Measurements from ENCODE around the gene STPG2.

The STPG2 gene

DNA sequence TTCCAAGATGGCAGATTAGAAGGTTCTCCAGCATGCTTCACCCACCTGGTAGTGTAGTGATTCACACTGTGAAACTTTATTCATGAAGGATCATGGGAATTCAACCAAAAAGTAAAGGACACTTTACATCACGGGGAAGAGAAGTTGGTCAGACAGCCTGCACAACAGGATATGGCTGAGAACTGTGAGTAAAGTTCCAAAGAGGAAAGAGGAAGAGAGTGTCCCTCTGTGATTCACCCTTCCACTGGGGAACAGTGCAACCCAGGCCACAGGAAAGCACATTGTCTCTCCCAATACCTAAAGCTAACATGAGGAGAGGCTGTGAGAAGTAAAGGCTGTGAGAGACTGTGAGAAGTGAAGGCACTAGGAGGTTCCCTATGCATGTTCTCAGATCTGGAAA, 137.2 kb downstream of the STPG2 start:
- no peaks in the 10 kb centered on the region for H3K36me3 ChIP-seq (ENCODE audit: insufficient read depth, low read length)
- no peaks in the 10 kb centered on the region for H3K4me1 ChIP-seq (ENCODE audit: control insufficient read depth, insufficient read depth, low read length, unreplicated experiment)
- H3K27ac ChIP-seq (ENCODE audit: low read depth, low read length), result no peak overlapping the region
- no peak overlapping the region for H2AFZ ChIP-seq (ENCODE audit: low read length, unreplicated experiment)
- no peaks in the 10 kb centered on the region for H3K79me2 ChIP-seq (ENCODE audit: control insufficient read depth, insufficient read depth, low read length, unreplicated experiment)
- no peak overlapping the region for H3K4me3 ChIP-seq (ENCODE audit: low read depth, low read length)
- H3K27me3 ChIP-seq (ENCODE audit: insufficient read depth, low read length), result no peaks in the 10 kb centered on the region

DNA sequence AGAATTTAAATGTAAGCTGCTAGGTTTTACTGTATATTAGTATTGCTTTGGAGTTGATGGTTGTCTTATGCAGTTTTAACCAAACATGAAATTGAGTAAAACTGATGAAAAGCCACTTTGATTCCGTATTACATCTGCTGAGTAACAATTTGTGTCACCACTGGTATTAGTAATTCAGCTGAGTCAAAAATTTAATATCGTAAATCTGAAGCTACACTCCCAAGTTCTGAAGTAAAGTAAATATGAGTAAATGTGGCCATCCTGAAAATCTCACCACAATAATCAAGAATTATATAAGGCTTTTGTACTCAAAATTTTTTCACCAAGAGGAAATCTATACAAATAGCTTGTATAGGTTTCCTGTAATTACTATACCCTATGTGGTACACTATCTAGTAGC, 142.3 kb downstream of the STPG2 start:
- Histone ChIP-seq H2AFZ (ENCODE audit: low read length, unreplicated experiment) (no peak overlapping the region), H3K4me1 (ENCODE audit: control insufficient read depth, insufficient read depth, low read length, unreplicated experiment) (no peaks in the 10 kb centered on the region), H3K36me3 (ENCODE audit: insufficient read depth, low read length) (no peaks in the 10 kb centered on the region), H3K79me2 (ENCODE audit: control insufficient read depth, insufficient read depth, low read length, unreplicated experiment) (no peaks in the 10 kb centered on the region), H3K27ac (ENCODE audit: low read depth, low read length) (no peak overlapping the region), H3K4me3 (ENCODE audit: low read depth, low read length) (no peak overlapping the region), H3K27me3 (ENCODE audit: insufficient read depth, low read length) (no peaks in the 10 kb centered on the region)

DNA sequence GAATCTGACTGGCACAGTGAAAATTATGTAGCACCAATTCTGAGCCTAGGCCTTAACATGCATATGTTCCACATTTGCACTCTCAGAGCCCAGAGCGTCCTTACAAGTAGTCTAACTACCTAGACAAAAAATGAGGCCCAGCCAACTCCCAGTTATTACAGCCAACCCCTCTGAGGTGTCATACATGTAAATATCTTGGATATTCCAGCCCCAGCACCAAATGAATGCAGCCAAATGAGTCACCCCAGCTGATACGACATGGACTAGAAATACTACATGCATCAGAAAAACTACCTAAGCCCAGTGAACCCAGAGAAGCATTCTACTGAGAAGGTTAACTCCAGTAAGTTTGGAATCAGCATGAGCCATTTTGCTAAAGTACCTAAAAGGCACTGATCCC, 145.1 kb downstream of the STPG2 start:
- Histone ChIP-seq H3K79me2 (ENCODE audit: control insufficient read depth, insufficient read depth, low read length, unreplicated experiment) (no peaks in the 10 kb centered on the region), H2AFZ (ENCODE audit: low read length, unreplicated experiment) (no peak overlapping the region), H3K27ac (ENCODE audit: low read depth, low read length) (no peak overlapping the region), H3K4me3 (ENCODE audit: low read depth, low read length) (no peak overlapping the region), H3K4me1 (ENCODE audit: control insufficient read depth, insufficient read depth, low read length, unreplicated experiment) (no peaks in the 10 kb centered on the region), H3K36me3 (ENCODE audit: insufficient read depth, low read length) (no peaks in the 10 kb centered on the region), H3K27me3 (ENCODE audit: insufficient read depth, low read length) (no peaks in the 10 kb centered on the region)

DNA sequence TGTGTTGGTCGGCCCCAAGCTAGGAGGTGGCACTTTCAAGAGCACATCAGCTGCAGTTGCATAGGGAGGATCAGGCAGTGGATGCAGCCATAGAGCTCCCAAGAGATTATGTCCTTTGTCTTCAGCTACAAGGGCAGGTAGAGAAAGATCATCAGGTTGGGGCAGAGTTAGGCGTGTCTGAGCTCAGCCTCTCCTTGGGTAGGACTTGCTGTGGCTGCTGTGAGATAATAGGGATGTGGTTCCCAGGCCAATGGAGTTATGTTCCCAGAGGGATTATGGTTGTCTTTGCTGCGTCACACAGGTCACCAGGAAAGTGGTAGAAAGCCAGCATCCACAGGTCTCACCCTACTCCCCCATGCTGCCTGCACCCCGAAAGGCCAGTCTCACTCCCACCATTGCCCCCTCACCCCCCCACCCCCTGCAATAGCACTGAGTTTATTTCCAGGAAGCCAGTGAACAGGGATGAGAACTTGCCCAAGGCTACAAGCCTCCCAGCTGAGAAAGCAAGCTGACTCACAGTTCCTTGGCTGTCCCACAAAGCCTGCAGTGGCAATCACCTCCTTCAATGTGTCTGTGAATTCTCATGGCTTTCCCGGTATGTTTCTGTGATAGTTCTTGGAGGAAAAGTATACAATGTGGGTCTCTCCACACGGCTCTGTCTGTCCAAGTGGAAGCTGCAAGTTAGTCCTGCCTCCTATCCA, 148.4 kb downstream of the STPG2 start:
- H3K27ac ChIP-seq (ENCODE audit: low read depth, low read length), result no peak overlapping the region
- no peaks in the 10 kb centered on the region for H3K79me2 ChIP-seq (ENCODE audit: control insufficient read depth, insufficient read depth, low read length, unreplicated experiment)
- no peaks in the 10 kb centered on the region for H3K36me3 ChIP-seq (ENCODE audit: insufficient read depth, low read length)
- H3K4me3 ChIP-seq (ENCODE audit: low read depth, low read length), result no peak overlapping the region
- no peaks in the 10 kb centered on the region for H3K27me3 ChIP-seq (ENCODE audit: insufficient read depth, low read length)
- no peak overlapping the region for H2AFZ ChIP-seq (ENCODE audit: low read length, unreplicated experiment)
- no peaks in the 10 kb centered on the region for H3K4me1 ChIP-seq (ENCODE audit: control insufficient read depth, insufficient read depth, low read length, unreplicated experiment)

DNA sequence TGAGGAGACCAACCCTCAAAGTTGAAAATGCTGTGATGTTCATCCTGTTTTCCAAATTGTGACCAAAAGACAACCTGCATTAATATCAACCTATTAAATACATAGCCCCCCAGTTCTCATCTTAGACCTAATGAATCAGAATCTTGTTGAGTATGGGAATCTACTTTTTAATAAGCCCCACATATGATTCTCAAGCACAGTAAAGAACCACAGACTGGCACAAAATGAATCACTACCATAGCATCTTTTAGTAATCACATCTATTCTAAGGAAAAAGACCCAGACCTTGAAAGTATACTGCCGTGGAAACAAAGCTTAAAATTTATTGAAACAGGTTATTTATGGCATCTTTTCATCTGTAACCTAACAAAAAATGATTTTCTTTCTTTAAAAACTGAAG, 152.9 kb downstream of the STPG2 start:
- no peaks in the 10 kb centered on the region for H3K4me1 ChIP-seq (ENCODE audit: control insufficient read depth, insufficient read depth, low read length, unreplicated experiment)
- no peaks in the 10 kb centered on the region for H3K79me2 ChIP-seq (ENCODE audit: control insufficient read depth, insufficient read depth, low read length, unreplicated experiment)
- no peaks in the 10 kb centered on the region for H3K36me3 ChIP-seq (ENCODE audit: insufficient read depth, low read length)
- no peak overlapping the region for H3K4me3 ChIP-seq (ENCODE audit: low read depth, low read length)
- H3K27me3 ChIP-seq (ENCODE audit: insufficient read depth, low read length), result no peaks in the 10 kb centered on the region
- no peak overlapping the region for H2AFZ ChIP-seq (ENCODE audit: low read length, unreplicated experiment)
- no peak overlapping the region for H3K27ac ChIP-seq (ENCODE audit: low read depth, low read length)

DNA sequence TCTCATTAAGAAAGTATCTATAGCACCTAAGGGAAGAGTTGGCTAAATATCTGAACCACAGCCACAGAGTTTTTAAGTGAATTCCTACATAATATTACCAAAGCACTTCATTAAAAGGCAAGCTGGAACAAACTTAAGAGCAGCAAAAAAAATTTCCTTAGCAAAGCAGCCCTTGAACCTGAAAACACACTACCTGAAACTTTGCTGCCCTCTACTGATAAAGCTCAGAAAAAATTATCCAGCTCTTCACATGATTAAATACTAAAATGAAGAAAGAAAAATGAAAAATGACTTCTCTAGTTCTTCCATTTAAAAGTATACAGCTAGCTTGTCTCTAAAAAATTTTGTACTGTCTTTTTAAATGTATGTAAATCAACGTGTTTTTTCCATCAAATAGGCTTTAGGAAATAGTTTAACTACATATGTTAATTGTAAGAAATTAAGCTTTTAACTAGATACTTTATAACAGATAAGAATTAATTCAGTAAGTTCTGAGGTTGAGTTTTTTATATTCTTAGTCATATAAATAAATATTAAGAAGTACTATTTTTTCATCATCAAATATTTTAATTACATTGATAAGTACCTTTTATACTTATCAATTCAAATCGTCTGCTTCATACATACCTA, 156.1 kb downstream of the STPG2 start:
- Histone ChIP-seq H3K4me3 (ENCODE audit: low read depth, low read length) (no peak overlapping the region), H2AFZ (ENCODE audit: low read length, unreplicated experiment) (no peak overlapping the region), H3K36me3 (ENCODE audit: insufficient read depth, low read length) (no peaks in the 10 kb centered on the region)

DNA sequence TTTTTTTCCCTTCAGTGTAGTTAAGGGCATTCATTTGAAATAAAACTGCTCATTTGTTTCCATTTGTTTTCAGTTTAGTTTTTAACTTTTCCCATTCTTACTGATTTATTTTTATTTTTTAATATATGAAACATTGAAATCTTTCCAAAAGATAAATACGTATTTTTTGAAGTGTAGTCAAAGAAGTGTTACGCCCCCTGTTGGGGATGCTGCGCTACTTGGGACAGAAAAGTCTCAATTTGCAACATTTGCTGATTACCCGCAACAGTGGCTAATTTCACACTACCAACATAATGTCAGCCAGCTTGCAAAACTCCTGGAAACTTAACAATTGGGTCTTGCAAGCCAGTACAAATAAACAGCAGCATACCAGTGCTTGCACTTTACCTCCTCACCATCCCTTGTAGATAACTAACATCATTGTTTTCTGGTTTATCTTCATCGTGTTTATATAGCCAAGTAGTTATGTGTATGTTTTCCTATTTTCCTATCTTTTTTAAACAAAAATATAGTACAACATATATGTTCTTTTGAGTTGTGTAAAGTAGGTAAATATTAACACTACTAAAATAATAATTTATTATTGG, 158.6 kb downstream of the STPG2 start:
- no peaks in the 10 kb centered on the region for H3K79me2 ChIP-seq (ENCODE audit: control insufficient read depth, insufficient read depth, low read length, unreplicated experiment)
- H2AFZ ChIP-seq (ENCODE audit: low read length, unreplicated experiment), result no peak overlapping the region
- no peaks in the 10 kb centered on the region for H3K4me1 ChIP-seq (ENCODE audit: control insufficient read depth, insufficient read depth, low read length, unreplicated experiment)
- no peak overlapping the region for H3K4me3 ChIP-seq (ENCODE audit: low read depth, low read length)
- no peak overlapping the region for H3K27ac ChIP-seq (ENCODE audit: low read depth, low read length)
- no peaks in the 10 kb centered on the region for H3K36me3 ChIP-seq (ENCODE audit: insufficient read depth, low read length)
- H3K27me3 ChIP-seq (ENCODE audit: insufficient read depth, low read length), result 0 out of 2 replicates have a peak, but pooled peaks cover 3% of the 10 kb centered on the region

More for the DNA sequence above, 156.1 kb downstream of the STPG2 start:
- H3K79me2 ChIP-seq (ENCODE audit: control insufficient read depth, insufficient read depth, low read length, unreplicated experiment), result no peaks in the 10 kb centered on the region
- H3K27me3 ChIP-seq (ENCODE audit: insufficient read depth, low read length), result no peaks in the 10 kb centered on the region
- no peaks in the 10 kb centered on the region for H3K4me1 ChIP-seq (ENCODE audit: control insufficient read depth, insufficient read depth, low read length, unreplicated experiment)
- H3K27ac ChIP-seq (ENCODE audit: low read depth, low read length), result no peak overlapping the region

DNA sequence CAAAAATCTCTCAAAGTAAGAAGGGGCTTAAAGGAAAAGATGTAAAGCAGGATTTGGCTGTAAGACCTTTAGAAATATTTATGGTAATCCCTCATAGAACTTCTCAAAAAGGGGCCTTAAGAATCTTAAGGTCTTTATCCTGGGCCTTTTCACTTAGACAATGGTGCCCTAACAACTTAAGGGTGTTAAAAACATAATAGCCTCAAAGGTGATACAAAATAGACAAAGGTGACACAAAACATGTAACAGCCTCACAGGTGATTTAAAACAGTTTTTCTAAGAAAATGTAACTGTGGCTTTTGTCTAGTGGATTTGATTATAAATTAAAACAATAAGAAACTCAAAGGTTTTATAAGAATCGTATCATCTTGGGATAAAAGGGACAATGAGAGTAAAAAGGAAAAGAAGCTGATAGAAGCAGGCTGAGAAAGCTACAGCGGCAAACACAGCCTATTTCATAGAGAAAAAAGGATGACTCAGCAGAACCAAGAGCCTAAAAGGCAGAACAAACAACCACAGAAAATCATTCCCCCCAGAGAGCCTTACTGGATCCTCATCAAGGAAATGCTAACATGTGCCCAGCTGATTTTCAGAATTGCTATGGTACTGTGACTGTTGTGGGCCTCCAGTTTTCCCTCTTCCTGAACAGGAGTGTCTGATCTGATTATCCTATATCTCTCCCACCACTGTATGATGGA, 164.3 kb downstream of the STPG2 start:
- H3K4me1 ChIP-seq (ENCODE audit: control insufficient read depth, insufficient read depth, low read length, unreplicated experiment), result no peaks in the 10 kb centered on the region
- H2AFZ ChIP-seq (ENCODE audit: low read length, unreplicated experiment), result no peak overlapping the region
- no peak overlapping the region for H3K4me3 ChIP-seq (ENCODE audit: low read depth, low read length)
- H3K27ac ChIP-seq (ENCODE audit: low read depth, low read length), result no peak overlapping the region
- no peaks in the 10 kb centered on the region for H3K79me2 ChIP-seq (ENCODE audit: control insufficient read depth, insufficient read depth, low read length, unreplicated experiment)
- 0 out of 2 replicates have a peak, but pooled peaks cover 3% of the 10 kb centered on the region for H3K27me3 ChIP-seq (ENCODE audit: insufficient read depth, low read length)
- no peaks in the 10 kb centered on the region for H3K36me3 ChIP-seq (ENCODE audit: insufficient read depth, low read length)

DNA sequence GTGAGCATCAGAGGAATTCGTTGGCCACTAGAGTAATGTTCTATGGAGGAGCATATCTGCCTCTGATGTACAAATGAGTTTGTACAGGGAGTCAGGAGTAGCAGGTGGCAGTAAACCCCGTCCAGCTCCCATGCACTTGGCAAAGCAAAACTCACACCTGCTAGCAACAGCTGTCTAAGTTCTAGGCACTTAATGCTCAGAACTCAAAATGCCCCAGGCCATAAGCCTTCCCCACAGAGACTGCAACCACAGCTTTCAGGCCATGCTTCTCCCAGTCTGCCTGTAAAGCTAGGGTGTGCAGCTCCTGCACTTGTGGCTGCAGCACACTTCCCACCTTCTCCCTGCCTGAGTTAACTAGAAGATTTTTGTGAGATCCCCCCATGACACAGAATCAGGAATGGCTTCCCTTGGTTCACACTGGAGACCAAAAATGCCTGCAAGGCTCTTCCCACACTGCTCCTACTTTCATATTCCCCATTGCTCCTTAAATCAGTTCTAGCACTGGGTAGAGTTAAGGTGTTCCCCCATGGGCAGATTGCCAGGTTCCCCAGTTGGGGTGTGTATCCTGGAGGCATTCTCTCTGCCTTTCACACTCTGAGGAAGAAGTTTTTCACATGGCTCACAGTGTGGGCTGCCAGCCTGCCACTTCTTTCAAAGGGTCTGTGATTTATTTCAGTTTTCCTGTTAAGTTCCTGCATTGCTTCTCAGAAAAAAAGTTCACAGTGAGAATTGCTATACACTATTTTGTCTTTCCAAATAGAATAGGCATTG, 189.9 kb downstream of the STPG2 start:
- Histone ChIP-seq H2AFZ (ENCODE audit: low read length, unreplicated experiment) (no peak overlapping the region), H3K79me2 (ENCODE audit: control insufficient read depth, insufficient read depth, low read length, unreplicated experiment) (no peaks in the 10 kb centered on the region)

DNA sequence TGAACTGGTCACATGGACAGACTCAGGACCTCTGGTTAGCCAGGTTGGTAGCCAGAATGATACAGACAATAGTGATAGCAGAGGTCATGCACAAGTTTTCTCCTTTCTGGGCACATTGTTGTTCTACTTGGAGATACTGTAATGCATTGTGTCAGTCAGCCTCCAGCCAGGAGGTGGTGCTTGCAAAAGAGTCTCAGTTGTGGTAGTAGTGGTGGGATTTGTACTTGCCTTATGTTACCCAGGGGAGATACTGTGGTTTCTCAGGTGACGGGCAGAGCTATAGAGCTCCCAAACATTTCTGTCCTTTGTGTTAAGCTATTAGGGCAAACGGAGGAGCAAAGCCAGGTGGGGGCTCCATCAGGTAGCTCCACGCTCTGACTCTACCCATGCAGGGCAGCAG, 190.5 kb downstream of the STPG2 start:
- Histone ChIP-seq H3K36me3 (ENCODE audit: insufficient read depth, low read length) (no peaks in the 10 kb centered on the region), H3K4me1 (ENCODE audit: control insufficient read depth, insufficient read depth, low read length, unreplicated experiment) (no peaks in the 10 kb centered on the region), H3K27me3 (ENCODE audit: insufficient read depth, low read length) (no peaks in the 10 kb centered on the region), H3K4me3 (ENCODE audit: low read depth, low read length) (no peak overlapping the region), H2AFZ (ENCODE audit: low read length, unreplicated experiment) (no peak overlapping the region), H3K79me2 (ENCODE audit: control insufficient read depth, insufficient read depth, low read length, unreplicated experiment) (no peaks in the 10 kb centered on the region), H3K27ac (ENCODE audit: low read depth, low read length) (no peak overlapping the region)

More for the DNA sequence above, 189.9 kb downstream of the STPG2 start:
- no peaks in the 10 kb centered on the region for H3K27me3 ChIP-seq (ENCODE audit: insufficient read depth, low read length)
- no peak overlapping the region for H3K27ac ChIP-seq (ENCODE audit: low read depth, low read length)
- H3K36me3 ChIP-seq (ENCODE audit: insufficient read depth, low read length), result no peaks in the 10 kb centered on the region
- no peaks in the 10 kb centered on the region for H3K4me1 ChIP-seq (ENCODE audit: control insufficient read depth, insufficient read depth, low read length, unreplicated experiment)
- no peak overlapping the region for H3K4me3 ChIP-seq (ENCODE audit: low read depth, low read length)
